Transverse colon (tissue), 3 donors: ENCODE data around the gene TMEM130.

ENCODE experiments used
- EP300 ChIP-seq: sonication (generic); formaldehyde crosslinking; IDR thresholded peaks from one replicate; pipeline ENCODE4 v1.6.1; 2017; ENCODE audit warnings: antibody characterized with exemption, low read depth
- TF ChIP-seq, protein P1 (sequence below), 5 experiments: fragments of 200-600 bp in 3 of 5; fragments of 450-650 bp in 2 of 5; sonication (generic) in 3 of 5; IDR thresholded peaks; 1 replicate in 2 of 5; 2 replicates in 3 of 5; pipeline ENCODE4 v1.5.1; 2016 to 2017; ENCODE audit warnings: antibody characterized with exemption in 5 of 5, inconsistent platforms in 3 of 5, mild to moderate bottlenecking in 2 of 5, moderate library complexity in 1 of 5

GRCh38 chr7:98836811-98837629 lies 32.8 kb downstream of the TMEM130 start:
- TF ChIP-seq, protein P1, sequence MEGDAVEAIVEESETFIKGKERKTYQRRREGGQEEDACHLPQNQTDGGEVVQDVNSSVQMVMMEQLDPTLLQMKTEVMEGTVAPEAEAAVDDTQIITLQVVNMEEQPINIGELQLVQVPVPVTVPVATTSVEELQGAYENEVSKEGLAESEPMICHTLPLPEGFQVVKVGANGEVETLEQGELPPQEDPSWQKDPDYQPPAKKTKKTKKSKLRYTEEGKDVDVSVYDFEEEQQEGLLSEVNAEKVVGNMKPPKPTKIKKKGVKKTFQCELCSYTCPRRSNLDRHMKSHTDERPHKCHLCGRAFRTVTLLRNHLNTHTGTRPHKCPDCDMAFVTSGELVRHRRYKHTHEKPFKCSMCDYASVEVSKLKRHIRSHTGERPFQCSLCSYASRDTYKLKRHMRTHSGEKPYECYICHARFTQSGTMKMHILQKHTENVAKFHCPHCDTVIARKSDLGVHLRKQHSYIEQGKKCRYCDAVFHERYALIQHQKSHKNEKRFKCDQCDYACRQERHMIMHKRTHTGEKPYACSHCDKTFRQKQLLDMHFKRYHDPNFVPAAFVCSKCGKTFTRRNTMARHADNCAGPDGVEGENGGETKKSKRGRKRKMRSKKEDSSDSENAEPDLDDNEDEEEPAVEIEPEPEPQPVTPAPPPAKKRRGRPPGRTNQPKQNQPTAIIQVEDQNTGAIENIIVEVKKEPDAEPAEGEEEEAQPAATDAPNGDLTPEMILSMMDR (IDR thresholded peaks at IDR 0.05), result peak in 3 of 5 experiments; percentile 16 to 44 (median 33)
- no peak for TF ChIP-seq EP300
